GM12872 (cell line): Measurements from ENCODE around the gene TCEA2.

Source experiments
- TF ChIP-seq, protein P1 (sequence below): IDR thresholded peaks from 3 replicates; pipeline ENCODE4 v1.5.1; 2011; ENCODE audit warnings: low read depth, mild to moderate bottlenecking, low read length, moderate library complexity; ENCODE audit not compliant: insufficient read depth

The TCEA2 gene

DNA sequence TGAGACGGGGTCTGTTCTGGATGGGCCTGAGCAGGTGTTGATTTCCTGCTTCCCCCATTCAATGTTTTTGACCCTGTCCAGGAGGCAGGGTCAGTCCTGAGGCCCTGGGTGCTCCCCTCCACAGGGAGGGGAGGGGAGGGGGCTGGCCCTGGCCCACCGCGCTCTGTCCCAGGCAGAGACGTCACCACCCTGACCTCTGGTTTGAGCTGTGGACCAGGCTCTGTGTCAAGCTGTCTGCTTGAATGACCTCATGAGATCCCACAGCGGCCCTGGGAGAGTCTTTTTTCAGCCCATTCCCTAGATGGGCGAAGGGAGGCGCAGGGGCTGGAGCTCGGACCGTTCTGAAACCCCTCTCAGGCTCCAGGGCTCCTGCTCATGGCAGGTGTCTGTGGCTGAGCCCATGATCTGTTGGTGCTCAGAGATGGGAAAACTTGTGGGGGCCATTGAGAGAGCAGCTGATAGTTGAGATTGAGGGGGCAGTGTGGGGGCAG, 30.1 kb downstream of the TCEA2 start:
- TF ChIP-seq, protein P1, sequence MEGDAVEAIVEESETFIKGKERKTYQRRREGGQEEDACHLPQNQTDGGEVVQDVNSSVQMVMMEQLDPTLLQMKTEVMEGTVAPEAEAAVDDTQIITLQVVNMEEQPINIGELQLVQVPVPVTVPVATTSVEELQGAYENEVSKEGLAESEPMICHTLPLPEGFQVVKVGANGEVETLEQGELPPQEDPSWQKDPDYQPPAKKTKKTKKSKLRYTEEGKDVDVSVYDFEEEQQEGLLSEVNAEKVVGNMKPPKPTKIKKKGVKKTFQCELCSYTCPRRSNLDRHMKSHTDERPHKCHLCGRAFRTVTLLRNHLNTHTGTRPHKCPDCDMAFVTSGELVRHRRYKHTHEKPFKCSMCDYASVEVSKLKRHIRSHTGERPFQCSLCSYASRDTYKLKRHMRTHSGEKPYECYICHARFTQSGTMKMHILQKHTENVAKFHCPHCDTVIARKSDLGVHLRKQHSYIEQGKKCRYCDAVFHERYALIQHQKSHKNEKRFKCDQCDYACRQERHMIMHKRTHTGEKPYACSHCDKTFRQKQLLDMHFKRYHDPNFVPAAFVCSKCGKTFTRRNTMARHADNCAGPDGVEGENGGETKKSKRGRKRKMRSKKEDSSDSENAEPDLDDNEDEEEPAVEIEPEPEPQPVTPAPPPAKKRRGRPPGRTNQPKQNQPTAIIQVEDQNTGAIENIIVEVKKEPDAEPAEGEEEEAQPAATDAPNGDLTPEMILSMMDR = no peak

DNA sequence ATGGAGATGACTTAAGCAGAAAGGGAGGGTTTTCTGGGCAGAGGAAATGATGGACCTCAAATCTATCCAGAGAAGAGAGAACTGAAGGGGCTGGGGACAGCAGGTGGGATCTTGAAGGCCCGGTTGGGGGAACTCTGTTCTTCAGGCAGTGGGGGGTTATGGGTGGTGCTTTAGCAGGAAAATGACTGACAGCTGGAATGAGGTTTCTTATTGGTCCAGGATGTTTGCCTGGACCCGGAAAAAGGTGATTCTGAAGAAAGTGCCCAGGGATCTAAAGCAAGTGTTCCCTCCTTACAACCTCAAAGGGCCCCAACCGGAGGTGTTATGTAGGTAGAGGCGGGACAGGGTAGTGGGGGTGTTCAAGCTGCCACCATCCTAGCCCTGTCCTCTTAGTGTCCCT, 32.5 kb downstream of the TCEA2 start:
- TF ChIP-seq, protein P1 = no peak

DNA sequence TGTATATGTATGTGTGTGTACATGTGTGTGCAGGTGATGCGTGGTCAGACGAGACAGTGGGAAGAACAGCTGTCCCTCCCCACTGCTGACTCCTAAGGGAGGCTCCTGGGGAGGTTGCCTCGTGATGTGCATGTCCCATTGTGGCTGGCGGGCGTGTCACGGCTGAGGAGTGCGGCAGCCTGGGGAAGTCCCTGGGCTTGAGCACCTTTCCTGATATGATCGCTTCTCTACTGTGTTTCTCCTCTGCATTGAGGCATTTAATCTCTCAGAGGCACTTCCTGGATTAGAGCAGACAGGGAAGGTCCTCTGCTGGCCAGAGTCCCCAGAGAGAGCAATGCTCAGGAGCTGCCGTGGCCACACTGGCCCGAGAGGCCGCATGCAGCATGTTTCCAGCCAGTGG, 32.9 kb downstream of the TCEA2 start:
- TF ChIP-seq, protein P1 = no peak

DNA sequence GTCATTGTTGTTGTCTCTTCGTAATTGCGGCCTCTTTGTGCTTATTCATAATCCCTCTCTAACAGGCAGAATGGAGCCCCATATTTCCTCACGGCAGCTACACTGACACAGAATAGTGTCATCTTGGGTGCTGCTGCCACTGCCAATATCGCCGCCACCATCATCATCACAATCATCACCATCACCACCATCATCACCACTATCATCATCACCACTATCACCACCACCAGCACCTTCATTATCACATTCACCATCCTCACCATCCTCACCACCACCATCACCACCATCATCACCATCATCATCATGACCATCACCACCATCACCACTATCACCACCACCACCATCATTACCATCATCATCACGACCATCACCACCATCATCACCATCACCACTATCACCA, 33.5 kb downstream of the TCEA2 start:
- TF ChIP-seq, protein P1 = no peak

DNA sequence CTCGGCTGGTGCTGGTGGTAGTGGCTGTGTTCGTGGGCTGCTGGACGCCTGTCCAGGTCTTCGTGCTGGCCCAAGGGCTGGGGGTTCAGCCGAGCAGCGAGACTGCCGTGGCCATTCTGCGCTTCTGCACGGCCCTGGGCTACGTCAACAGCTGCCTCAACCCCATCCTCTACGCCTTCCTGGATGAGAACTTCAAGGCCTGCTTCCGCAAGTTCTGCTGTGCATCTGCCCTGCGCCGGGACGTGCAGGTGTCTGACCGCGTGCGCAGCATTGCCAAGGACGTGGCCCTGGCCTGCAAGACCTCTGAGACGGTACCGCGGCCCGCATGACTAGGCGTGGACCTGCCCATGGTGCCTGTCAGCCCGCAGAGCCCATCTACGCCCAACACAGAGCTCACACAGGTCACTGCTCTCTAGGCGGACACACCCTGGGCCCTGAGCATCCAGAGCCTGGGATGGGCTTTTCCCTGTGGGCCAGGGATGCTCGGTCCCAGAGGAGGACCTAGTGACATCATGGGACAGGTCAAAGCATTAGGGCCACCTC, 35.5 kb downstream of the TCEA2 start:
- TF ChIP-seq, protein P1 = no peak

DNA sequence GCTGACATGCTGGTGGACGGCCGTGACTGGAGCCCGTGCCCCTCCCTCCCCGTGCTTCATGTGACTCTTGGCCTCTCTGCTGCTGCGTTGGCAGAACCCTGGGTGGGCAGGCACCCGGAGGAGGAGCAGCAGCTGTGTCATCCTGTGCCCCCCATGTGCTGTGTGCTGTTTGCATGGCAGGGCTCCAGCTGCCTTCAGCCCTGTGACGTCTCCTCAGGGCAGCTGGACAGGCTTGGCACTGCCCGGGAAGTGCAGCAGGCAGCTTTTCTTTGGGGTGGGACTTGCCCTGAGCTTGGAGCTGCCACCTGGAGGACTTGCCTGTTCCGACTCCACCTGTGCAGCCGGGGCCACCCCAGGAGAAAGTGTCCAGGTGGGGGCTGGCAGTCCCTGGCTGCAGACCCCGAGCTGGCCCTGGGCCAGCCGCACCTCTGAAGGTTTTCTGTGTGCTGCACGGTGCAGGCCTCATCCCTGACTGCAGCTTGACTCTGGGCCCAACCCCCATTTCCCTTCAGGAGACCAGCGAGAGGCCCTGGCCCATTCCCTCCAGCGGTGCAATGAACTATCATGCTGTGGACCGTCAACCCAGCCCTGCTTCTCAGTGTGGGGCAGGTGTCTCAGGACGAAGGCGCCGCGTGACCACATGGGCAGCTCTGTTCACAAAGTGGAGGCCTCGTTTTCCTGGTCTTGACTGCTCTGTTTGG, 36.2 kb downstream of the TCEA2 start:
- TF ChIP-seq, protein P1 = no peak

DNA sequence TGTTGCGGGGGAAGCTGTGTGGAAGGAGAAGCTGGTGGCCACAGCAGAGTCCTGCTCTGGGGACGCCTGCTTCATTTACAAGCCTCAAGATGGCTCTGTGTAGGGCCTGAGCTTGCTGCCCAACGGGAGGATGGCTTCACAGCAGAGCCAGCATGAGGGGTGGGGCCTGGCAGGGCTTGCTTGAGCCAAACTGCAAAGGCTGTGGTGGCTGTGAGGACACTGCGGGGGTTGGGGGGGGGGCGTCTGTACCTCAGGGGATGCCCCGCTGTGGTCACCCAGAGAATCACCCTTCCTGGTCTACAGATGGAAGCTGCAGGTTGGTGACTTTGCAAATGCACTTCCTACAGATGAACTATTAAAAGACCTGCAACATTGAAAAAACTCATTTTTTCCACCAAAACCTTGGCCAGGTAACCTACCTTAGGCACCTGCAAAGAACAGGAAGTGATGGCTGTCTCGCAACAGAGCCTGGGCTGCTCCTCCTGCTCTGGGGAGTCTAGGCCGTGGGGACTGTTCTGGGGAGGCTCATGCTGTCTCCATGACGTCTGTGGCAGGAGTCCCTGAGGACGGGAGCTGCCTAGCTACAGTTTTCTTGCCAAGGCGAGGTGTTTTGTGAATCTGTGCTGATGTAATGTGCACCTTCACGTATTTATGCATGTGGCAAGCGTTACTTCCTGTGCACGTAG, 37.0 kb downstream of the TCEA2 start:
- TF ChIP-seq, protein P1 = no peak
